Skeletal muscle cell (primary cell): ENCODE measurements around the gene BACH1.

Experiments used
- DNase-seq: peaks from one replicate; pipeline ENCODE4 v3.0.0-alpha.2; 2010; ENCODE audit warnings: low read depth
- H3K4me3 ChIP-seq: 2 replicates; pipeline ENCODE4 v1.5.1; 2011; ENCODE audit warnings: low read depth, mild to moderate bottlenecking, control low read depth, low read length, moderate library complexity

Gene BACH1

GRCh38 chr21:29366532-29366931 is 67.8 kb downstream of the BACH1 start:
- H3K4me3 ChIP-seq = no peak overlapping the region
- no peak for DNase-seq

DNA sequence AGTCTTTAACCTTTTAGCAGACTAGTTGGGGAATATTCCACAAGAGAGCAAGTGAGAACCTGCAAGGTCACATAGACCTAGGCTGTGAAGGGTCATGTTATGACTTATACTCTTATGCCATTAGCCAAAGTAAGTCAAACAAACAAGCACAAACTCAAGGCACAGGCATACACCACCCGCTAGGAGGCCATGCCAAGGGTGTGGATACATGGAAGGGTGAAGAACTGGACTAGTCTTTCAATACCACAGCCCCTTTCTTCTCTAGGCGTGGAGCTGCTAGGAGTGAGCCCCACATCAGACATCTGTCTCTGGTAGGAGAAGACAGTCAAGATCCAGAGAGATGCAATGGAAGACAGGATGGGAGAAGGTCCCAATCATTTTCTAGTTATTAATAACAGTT is 68.6 kb downstream of the BACH1 start:
- DNase-seq = no peak
- no peak overlapping the region for H3K4me3 ChIP-seq

DNA sequence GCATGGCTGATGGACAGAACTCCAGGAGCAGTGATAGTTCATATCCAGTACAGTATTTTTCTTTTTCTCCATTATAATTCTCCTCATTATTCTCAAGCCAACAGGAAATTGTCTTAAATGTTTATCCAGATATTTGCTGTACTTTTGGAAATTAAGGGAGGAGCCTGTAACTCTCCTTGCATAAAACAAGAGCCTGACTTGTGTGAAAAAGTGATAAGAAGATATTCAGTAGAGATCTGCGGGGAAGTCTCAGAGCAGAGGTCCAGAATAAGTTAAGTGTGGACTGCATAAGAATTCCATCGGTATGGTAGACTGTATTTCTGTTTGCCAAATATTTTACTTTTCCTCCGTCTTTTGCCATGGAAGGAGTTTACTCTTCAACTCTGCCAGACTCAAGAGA is 70.2 kb downstream of the BACH1 start:
- no peak overlapping the region for H3K4me3 ChIP-seq
- no peak for DNase-seq

DNA sequence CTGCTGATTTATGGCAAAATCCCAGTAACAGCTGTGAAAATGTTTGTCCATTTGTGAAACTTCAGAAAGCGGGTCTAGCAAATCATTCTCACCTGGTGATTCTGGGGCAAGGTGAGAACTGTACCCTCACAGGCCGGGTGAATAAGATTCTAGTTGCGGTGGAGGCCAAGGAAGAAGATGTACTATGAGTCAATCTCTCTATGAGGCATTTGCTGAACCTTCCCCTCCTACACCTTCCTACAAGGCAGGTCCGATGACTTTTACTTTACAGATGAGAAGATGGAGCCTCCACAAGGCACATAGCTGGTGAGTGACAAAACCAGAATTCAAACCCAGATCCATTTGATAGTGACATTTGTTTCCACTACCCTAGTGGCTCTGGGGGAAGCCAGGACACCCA is 72.7 kb downstream of the BACH1 start:
- no peak for DNase-seq
- H3K4me3 ChIP-seq = no peak overlapping the region

- peak; percentile 50 for DNase-seq
- no peak overlapping the region for H3K4me3 ChIP-seq
These were observed 73.5 kb downstream of the BACH1 start for GRCh38 chr21:29372063-29372802.

GRCh38 chr21:29374481-29374880 is 75.8 kb downstream of the BACH1 start:
- DNase-seq = no peak
- H3K4me3 ChIP-seq = no peak overlapping the region

DNA sequence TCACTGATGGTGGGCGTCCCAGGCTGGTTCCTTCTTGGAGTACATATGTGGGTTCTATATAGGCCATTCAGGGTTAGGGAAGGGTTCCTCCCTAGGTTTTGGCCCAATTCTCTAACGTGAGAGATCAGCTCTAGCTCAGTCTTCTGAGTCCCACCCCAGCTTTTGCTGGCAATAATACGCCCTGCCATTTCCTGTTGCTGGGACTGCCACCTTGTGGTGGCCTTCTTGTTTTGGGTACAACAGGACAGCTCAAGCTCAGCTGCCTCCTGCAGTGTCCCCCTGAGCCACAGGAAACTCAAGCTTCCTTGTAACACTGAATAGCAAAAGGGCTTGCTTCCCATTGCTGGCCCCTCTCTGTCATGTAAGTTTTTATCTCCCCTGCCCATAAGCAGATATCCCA is 77.8 kb downstream of the BACH1 start:
- H3K4me3 ChIP-seq = no peak overlapping the region
- no peak for DNase-seq

DNA sequence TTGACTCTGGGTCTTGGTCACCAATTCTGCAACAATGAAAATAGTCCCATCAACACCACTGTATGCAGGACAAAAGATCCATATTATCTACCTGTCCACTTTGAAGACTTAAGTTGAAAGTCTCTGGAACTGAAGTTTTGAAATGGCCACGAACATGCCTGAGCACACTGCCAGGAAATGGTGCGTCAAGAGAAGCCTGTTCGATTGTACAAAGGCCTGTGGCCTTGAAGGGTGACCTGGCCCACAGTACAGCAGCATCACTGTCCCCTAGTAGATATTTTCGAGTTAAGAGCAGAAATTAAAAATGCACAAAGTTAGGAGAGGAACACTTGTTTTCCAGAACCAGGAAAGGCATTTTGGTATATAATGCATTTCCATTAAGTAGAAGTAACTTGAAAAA is 78.5 kb downstream of the BACH1 start:
- H3K4me3 ChIP-seq = no peak overlapping the region

GRCh38 chr21:29378832-29379231 is 80.1 kb downstream of the BACH1 start:
- DNase-seq = peak; percentile 6
- H3K4me3 ChIP-seq = no peak overlapping the region

More for the DNA sequence above, 78.5 kb downstream of the BACH1 start:
- DNase-seq = no peak

GRCh38 chr21:29379517-29380054 is 80.9 kb downstream of the BACH1 start:
- H3K4me3 ChIP-seq = no peak overlapping the region
- no peak for DNase-seq

DNA sequence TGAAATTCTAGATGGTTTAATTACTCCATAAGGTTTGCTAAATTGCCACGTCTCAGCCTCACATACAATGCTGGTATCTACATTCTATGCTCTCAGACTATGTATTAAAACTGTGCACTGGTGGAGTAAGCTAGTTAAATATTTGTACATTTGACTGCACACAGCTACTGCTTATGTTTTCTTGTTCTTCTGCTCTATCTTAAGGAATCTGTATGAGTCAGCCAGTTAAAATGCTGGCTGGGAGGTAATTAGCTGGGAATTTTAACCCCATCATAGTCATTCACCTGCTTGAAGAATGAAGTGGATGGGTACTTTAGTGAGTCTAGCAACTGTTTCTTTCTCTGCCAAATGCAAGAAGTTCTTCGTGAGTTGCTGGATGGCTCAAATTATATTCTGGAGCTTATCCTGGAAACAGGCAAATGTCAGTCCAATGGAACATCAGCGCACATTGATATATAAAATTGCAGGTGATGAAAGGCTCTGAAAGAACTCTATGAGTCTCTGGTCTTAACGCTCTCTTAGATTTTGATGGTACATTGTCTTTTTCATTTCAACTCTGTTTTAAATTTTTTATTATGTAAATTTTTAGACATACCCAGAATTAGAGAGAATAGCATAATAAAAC is 83.4 kb downstream of the BACH1 start:
- H3K4me3 ChIP-seq = no peak overlapping the region
- peak; percentile 13 for DNase-seq

DNA sequence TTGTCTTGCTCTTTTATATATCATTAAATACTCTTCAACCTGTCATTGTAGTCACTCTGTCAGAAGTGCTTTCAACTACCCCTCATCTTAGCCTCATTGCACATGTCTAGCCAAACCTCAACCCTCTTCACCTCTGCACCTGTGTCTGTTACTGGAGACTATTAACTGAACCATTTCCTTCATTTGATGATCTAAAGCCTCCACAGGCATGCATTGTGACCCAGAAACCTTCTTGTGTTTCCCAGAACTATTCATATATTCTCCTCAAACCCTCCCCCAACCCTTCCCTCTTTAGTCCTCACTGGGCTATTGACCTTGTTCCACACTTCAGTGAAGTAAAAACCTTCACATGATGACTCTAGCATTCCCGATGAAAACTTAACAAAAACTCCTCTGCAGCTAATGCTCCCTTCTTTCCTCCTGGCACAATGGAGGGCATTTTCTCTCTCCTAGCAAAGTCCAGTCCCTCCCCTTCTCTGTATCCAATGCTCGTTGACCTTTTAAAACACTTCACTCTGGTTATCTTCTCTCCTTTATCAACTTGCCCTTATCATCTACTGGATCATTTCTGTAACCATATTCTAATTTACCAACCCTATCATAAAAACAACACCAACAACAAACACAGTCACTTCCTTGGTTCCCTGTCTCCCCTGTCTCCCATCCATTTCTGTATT is 86.1 kb downstream of the BACH1 start:
- H3K4me3 ChIP-seq = no peak overlapping the region
- no peak for DNase-seq

GRCh38 chr21:29385934-29386520 is 87.3 kb downstream of the BACH1 start:
- no peak overlapping the region for H3K4me3 ChIP-seq
- no peak for DNase-seq

DNA sequence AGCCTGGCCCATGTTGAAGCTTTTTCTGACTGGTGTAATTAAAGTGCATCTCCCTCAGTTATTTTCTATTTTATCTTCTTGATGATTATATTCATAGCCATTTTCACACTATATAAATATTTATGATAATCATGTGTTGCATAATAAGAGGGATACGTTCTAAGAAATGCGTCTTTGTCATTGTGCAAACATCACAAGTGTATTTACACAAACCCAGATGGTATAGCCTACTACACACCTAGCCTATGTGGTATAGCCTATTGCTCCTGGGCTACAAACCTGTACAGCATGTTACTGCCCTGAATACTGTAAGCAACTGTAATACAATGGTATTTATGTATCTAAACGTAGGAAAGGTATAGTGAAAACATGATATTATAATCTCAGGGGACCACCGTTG is 88.1 kb downstream of the BACH1 start:
- no peak overlapping the region for H3K4me3 ChIP-seq
- DNase-seq = no peak

DNA sequence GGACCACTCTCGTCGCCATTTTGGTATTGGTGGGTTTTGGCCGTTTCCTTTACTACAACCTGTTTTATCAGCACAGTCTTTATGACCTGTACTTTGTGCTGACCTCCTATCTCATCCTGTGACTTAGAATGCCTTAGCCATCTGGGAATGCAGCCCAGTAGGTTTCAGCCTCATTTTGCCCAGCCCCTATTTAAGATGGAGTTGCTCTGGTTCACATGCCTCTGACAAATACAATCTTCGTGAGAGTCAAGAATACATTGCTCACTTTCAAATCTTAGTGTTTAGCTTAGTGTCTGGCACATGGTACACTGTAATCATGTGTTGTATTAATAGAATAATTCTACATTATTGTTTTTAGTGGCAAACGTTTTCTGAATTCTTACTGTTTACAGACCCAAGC is 88.9 kb downstream of the BACH1 start:
- DNase-seq = no peak
- H3K4me3 ChIP-seq = no peak overlapping the region

DNA sequence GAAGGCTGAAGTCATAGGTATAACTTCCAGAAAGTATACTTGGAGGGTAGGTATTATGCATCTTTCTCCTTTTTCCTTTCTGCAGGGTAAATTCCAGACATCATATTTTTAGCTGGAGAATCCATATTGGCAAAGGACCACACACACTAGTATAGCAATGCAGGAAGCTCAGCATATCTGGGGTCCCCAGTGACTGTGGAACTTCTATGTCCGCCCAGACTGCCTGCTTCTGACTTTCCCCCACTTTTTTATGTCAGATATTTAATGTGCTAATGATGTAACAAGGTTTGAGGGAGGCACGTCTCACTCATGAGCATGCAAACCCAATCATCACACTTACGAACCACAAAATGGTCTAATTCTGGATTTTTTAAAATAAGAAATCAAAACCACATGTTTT is 90.4 kb downstream of the BACH1 start:
- H3K4me3 ChIP-seq = no peak overlapping the region
- no peak for DNase-seq

DNA sequence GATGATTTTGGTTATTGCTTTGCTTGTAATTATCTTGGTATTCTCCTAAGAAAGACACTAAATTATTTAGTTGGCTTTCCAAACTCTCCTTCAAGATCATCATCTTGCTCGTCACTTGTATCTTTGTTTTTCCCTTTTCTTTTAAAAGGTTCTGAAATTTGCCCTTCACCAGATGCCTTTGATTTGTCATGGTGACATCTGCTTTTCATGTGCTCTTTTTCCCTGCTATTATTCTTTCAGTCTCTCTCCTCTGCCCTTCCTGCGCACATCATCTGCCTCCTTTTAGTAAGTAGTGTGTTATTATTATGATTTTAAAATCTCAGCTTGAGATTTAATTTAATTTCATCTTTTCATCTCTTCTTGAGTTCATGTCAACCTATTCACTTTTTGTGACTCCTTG is 92.1 kb downstream of the BACH1 start:
- no peak overlapping the region for H3K4me3 ChIP-seq
- no peak for DNase-seq

DNA sequence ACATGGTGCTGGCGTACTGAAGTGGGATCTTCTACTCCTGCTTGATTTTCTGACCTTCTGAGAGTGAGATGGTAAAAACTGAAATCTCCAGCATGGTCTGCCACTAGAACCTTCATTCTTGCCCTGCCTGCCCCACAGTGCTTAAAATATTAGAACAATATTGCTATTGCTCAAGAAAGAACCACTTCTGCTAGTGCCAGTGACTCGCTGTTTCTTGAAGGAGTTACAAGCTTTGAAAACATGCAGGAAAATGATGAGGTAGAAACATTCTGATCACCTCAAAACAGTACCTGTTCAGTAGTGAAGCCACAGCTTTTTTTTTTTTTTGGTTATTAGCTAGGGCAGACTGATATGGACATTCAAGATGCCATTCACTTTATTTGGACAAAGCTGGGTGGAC is 95.3 kb downstream of the BACH1 start:
- peak; percentile 8 for DNase-seq
- H3K4me3 ChIP-seq = no peak overlapping the region
